Fibroblast of mammary gland (primary cell): ENCODE results near the gene ANKRD13A.

ENCODE experiments used
- DNase-seq: peaks from one replicate; pipeline ENCODE4 v3.0.0-alpha.2; 2010; ENCODE audit warnings: low read depth
- H3K4me3 ChIP-seq: 2 replicates; pipeline ENCODE4 v1.5.1; 2011; ENCODE audit warnings: low read depth, mild to moderate bottlenecking, low read length, moderate library complexity; ENCODE audit not compliant: control insufficient read depth
- CTCF ChIP-seq: conservative IDR thresholded peaks from 2 replicates; pipeline ENCODE4 v1.5.1; 2011; ENCODE audit warnings: low read depth, low read length, inconsistent platforms; ENCODE audit not compliant: control insufficient read depth, insufficient read depth

ANKRD13A gene

GRCh38 chr12:109989380-109989779 is 9.8 kb upstream of the ANKRD13A start:
- TF ChIP-seq CTCF, result no peak

GRCh38 chr12:109991586-109991985 is 7.6 kb upstream of the ANKRD13A start:
- no peak overlapping the region for H3K4me3 ChIP-seq
- TF ChIP-seq CTCF, result no peak
- no peak for DNase-seq

More at GRCh38 chr12:109989380-109989779, 9.8 kb upstream of the ANKRD13A start:
- DNase-seq, result no peak
- no peak overlapping the region for H3K4me3 ChIP-seq

- DNase-seq, result no peak
- no peak overlapping the region for H3K4me3 ChIP-seq
- no peak for TF ChIP-seq CTCF
Observed at GRCh38 chr12:109993091-109993490, 6.1 kb upstream of the ANKRD13A start.

GRCh38 chr12:109994401-109995175 is 4.6 kb upstream of the ANKRD13A start:
- no peak for DNase-seq
- H3K4me3 ChIP-seq, result peak overlapping the region; percentile 85
- TF ChIP-seq CTCF, result no peak

- DNase-seq, result no peak
- H3K4me3 ChIP-seq, result peak overlapping the region; percentile 85
- no peak for TF ChIP-seq CTCF
Observed at GRCh38 chr12:109995361-109995685, 3.9 kb upstream of the ANKRD13A start.

GRCh38 chr12:109995686-109996482 is 3.3 kb upstream of the ANKRD13A start, which contains the start of gene GIT2:
Gene GIT2, minus strand, starts transcription at chr12:109996368. Its CDS starts 144 bp downstream, at chr12:109996224.
- TF ChIP-seq CTCF, result no peak

More at GRCh38 chr12:109995686-109996482, 3.3 kb upstream of the ANKRD13A start, which contains the start of gene GIT2:
- peak within 1 kb of the TSS; percentile 85 for H3K4me3 ChIP-seq
- DNase-seq, result peak; percentile 90
